Measurements from ENCODE around the gene SNORC. TPM values are rescaled to one million over a fixed set of nuclear protein-coding genes. Genes with fewer than 3 reads are reported as not detected.

The SNORC gene
- total and polyA plus RNA-seq, 12 donors, result 0.70 to 1.7 (median 0.94) TPM

GRCh38 chr2:232920760-232921159 is 50.7 kb downstream of the SNORC start:
- WGBS, 2 donors, result 69 to 72% methylated on average over 3 of the region's 3 CpGs
- intact Hi-C loops (cut with DNase I), result no loop called here
- H3K36me3 ChIP-seq, result no peaks in the 10 kb centered on the region
- no peak for DNase-seq
- H3K4me3 ChIP-seq, result no peak overlapping the region
- peaks cover 0 to 6% (median 0%) of the 10 kb centered on the region in 11 donors for H3K9me3 ChIP-seq
- no peak overlapping the region for H3K27ac ChIP-seq
- no peak for TF ChIP-seq CTCF (IDR thresholded peaks at IDR 0.05)
- H3K4me1 ChIP-seq, result no peaks in the 10 kb centered on the region
- H3K27me3 ChIP-seq, result peaks cover 0 to 89% (median 77%) of the 10 kb centered on the region in 7 donors
- no peak for ATAC-seq

- intact Hi-C loops (cut with DNase I), result no loop called here
- no peaks in the 10 kb centered on the region for H3K36me3 ChIP-seq
- H3K27ac ChIP-seq, result no peak overlapping the region
- TF ChIP-seq CTCF (IDR thresholded peaks at IDR 0.05), result no peak
- H3K9me3 ChIP-seq, result peaks cover 0 to 6% (median 0%) of the 10 kb centered on the region in 11 donors
- H3K4me3 ChIP-seq, result no peak overlapping the region
- peaks cover 0 to 23% (median 14%) of the 10 kb centered on the region in 9 donors for H3K4me1 ChIP-seq
- DNase-seq, result no peak
- ATAC-seq, result no peak
- peaks cover 23 to 85% (median 76%) of the 10 kb centered on the region in 7 donors for H3K27me3 ChIP-seq
Measured at GRCh38 chr2:232924433-232924832, 54.4 kb downstream of the SNORC start.

- no peak overlapping the region for H3K4me3 ChIP-seq
- H3K27me3 ChIP-seq, result peaks cover 23 to 85% (median 75%) of the 10 kb centered on the region in 7 donors
- no peak overlapping the region for H3K27ac ChIP-seq
- DNase-seq, result no peak
- intact Hi-C loops (cut with DNase I), result no loop called here
- peaks cover 0 to 6% (median 0%) of the 10 kb centered on the region in 11 donors for H3K9me3 ChIP-seq
- H3K4me1 ChIP-seq, result peaks cover 0 to 23% (median 14%) of the 10 kb centered on the region in 9 donors
- 15 to 22% methylated on average over 11 of the region's 11 CpGs for WGBS, 2 donors
- TF ChIP-seq CTCF (IDR thresholded peaks at IDR 0.05), result no peak
- no peaks in the 10 kb centered on the region for H3K36me3 ChIP-seq
- ATAC-seq, result no peak
Measured at GRCh38 chr2:232925153-232925820, 55.2 kb downstream of the SNORC start.

GRCh38 chr2:232925821-232926156 is 55.7 kb downstream of the SNORC start:
- Histone ChIP-seq H3K4me3 (no peak overlapping the region), H3K27me3 (peaks cover 23 to 85% (median 75%) of the 10 kb centered on the region in 7 donors), H3K36me3 (no peaks in the 10 kb centered on the region), H3K4me1 (peaks cover 0 to 23% (median 14%) of the 10 kb centered on the region in 9 donors), H3K27ac (no peak overlapping the region), H3K9me3 (peaks cover 0 to 6% (median 0%) of the 10 kb centered on the region in 11 donors)
- intact Hi-C loops (cut with DNase I), result no loop called here
- ATAC-seq (no peak), DNase-seq (no peak)
- no peak for TF ChIP-seq CTCF (IDR thresholded peaks at IDR 0.05)
- 27 to 30% methylated on average over 11 of the region's 11 CpGs for WGBS, 2 donors

Data from heart right ventricle (tissue), 16 donors.